ENCODE data around the gene ABHD16A. TPM values are rescaled to one million over a fixed set of nuclear protein-coding genes. Genes with fewer than 3 reads are reported as not detected.

The ABHD16A gene
- total and polyA plus RNA-seq, 4 donors, result 26.6 to 59.4 (median 34.9) TPM

- H3K36me3 ChIP-seq (ENCODE audit: control insufficient read depth in 4 of 4, insufficient read depth in 3 of 4, low read depth in 1 of 4, low read length in 3 of 4), result no peaks in the 10 kb centered on the region
Observed at GRCh38 chr6:31707701-31708100, 4.6 kb upstream of the ABHD16A start.

GRCh38 chr6:31706599-31706998 lies 3.5 kb upstream of the ABHD16A start, which contains the start of gene LY6G6F:
LY6G6F (plus strand) TSS chr6:31706866; CDS start chr6:31706907, 41 bp downstream.
- no peak within 1 kb of the TSS for H3K9ac ChIP-seq (ENCODE audit: low read depth in 1 of 2, low read length in 2 of 2)
- H3K4me3 ChIP-seq (ENCODE audit: low read depth in 1 of 3, low read length in 3 of 3), result no peak within 1 kb of the TSS
- H3K4me1 ChIP-seq (ENCODE audit: control insufficient read depth in 4 of 4, insufficient read depth in 4 of 4, low read length in 3 of 4), result peaks cover 0 to 8% (median 6%) of the 10 kb centered on the region in 4 donors
- DNase-seq (ENCODE audit: low spot score), result no peak
- no peak within 1 kb of the TSS for H3K27ac ChIP-seq (ENCODE audit: low read depth in 1 of 2, low read length in 2 of 2)
- no peaks in the 10 kb centered on the region for H3K36me3 ChIP-seq (ENCODE audit: control insufficient read depth in 4 of 4, insufficient read depth in 3 of 4, low read depth in 1 of 4, low read length in 3 of 4)
- WGBS, result 70% methylated on average over 3 of the region's 3 CpGs
- H3K27me3 ChIP-seq (ENCODE audit: control insufficient read depth in 4 of 4, insufficient read depth in 4 of 4, low read length in 3 of 4), result no peaks in the 10 kb centered on the region
- no peak for TF ChIP-seq CTCF (IDR thresholded peaks at IDR 0.05; ENCODE audit: low read depth, low read length, missing input control)
- no peak for TF ChIP-seq FOXA1 (IDR thresholded peaks at IDR 0.05)
- no peak for TF ChIP-seq HNF4A (conservative IDR thresholded peaks at IDR 0.05)
- TF ChIP-seq NR2F2 (IDR thresholded peaks at IDR 0.05), result no peak
- TF ChIP-seq SP1 (IDR thresholded peaks at IDR 0.05), result no peak
- TF ChIP-seq RXRA (IDR thresholded peaks at IDR 0.05), result no peak
- no peak for TF ChIP-seq JUND (IDR thresholded peaks at IDR 0.05)
- no peak for TF ChIP-seq RAD21 (IDR thresholded peaks at IDR 0.05)
- TF ChIP-seq FOXA2 (IDR thresholded peaks at IDR 0.05), result no peak
- TF ChIP-seq EGR1 (IDR thresholded peaks at IDR 0.05; ENCODE audit: low read depth in 2 of 2), result no peak
- TF ChIP-seq HNF4G (IDR thresholded peaks at IDR 0.05), result no peak
- TF ChIP-seq TAF1 (conservative IDR thresholded peaks at IDR 0.05), result no peak
- no peak for TF ChIP-seq MAX (IDR thresholded peaks at IDR 0.05)
- H3K9me3 ChIP-seq (ENCODE audit: control insufficient read depth in 4 of 4, low read length in 3 of 4), result no peaks in the 10 kb centered on the region

More at GRCh38 chr6:31707701-31708100, 4.6 kb upstream of the ABHD16A start:
- Histone ChIP-seq H3K27me3 (ENCODE audit: control insufficient read depth in 4 of 4, insufficient read depth in 4 of 4, low read length in 3 of 4) (no peaks in the 10 kb centered on the region), H3K9me3 (ENCODE audit: control insufficient read depth in 4 of 4, low read length in 3 of 4) (no peaks in the 10 kb centered on the region), H3K4me3 (ENCODE audit: low read depth in 1 of 3, low read length in 3 of 3) (no peak overlapping the region), H3K27ac (ENCODE audit: low read depth in 1 of 2, low read length in 2 of 2) (no peak overlapping the region), H3K9ac (ENCODE audit: low read depth in 1 of 2, low read length in 2 of 2) (no peak overlapping the region), H3K4me1 (ENCODE audit: control insufficient read depth in 4 of 4, insufficient read depth in 4 of 4, low read length in 3 of 4) (no peaks in the 10 kb centered on the region)
- TF ChIP-seq ZBTB33 (IDR thresholded peaks at IDR 0.05), result no peak
- TF ChIP-seq HNF4G (IDR thresholded peaks at IDR 0.05), result no peak
- TF ChIP-seq FOXA2 (IDR thresholded peaks at IDR 0.05), result no peak
- TF ChIP-seq MAX (IDR thresholded peaks at IDR 0.05), result no peak
- TF ChIP-seq RXRA (IDR thresholded peaks at IDR 0.05), result no peak
- no peak for TF ChIP-seq YY1 (IDR thresholded peaks at IDR 0.05)
- TF ChIP-seq FOXA1 (IDR thresholded peaks at IDR 0.05), result no peak
- no peak for TF ChIP-seq HNF4A (conservative IDR thresholded peaks at IDR 0.05)
- no peak for DNase-seq (ENCODE audit: low spot score)
- 83% methylated on average over 10 of the region's 10 CpGs for WGBS

GRCh38 chr6:31705931-31706330 lies 2.8 kb upstream of the ABHD16A start:
- H3K27me3 ChIP-seq (ENCODE audit: control insufficient read depth in 4 of 4, insufficient read depth in 4 of 4, low read length in 3 of 4), result no peaks in the 10 kb centered on the region
- no peak overlapping the region for H3K4me3 ChIP-seq (ENCODE audit: low read depth in 1 of 3, low read length in 3 of 3)
- DNase-seq (ENCODE audit: low spot score), result no peak
- 94% methylated on average over 6 of the region's 6 CpGs for WGBS
- no peak overlapping the region for H3K27ac ChIP-seq (ENCODE audit: low read depth in 1 of 2, low read length in 2 of 2)
- H3K36me3 ChIP-seq (ENCODE audit: control insufficient read depth in 4 of 4, insufficient read depth in 3 of 4, low read depth in 1 of 4, low read length in 3 of 4), result no peaks in the 10 kb centered on the region
- TF ChIP-seq RAD21 (IDR thresholded peaks at IDR 0.05) (no peak), REST (IDR thresholded peaks at IDR 0.05) (no peak), FOXA2 (IDR thresholded peaks at IDR 0.05) (no peak), NR2F2 (IDR thresholded peaks at IDR 0.05) (no peak), ATF3 (IDR thresholded peaks at IDR 0.05) (no peak), SP1 (IDR thresholded peaks at IDR 0.05) (no peak), GABPA (IDR thresholded peaks at IDR 0.05 in 1 of 2, conservative IDR thresholded peaks at IDR 0.05 in 1 of 2) (no peak), TAF1 (conservative IDR thresholded peaks at IDR 0.05) (no peak), JUND (IDR thresholded peaks at IDR 0.05) (no peak), FOXA1 (IDR thresholded peaks at IDR 0.05) (no peak), HNF4G (IDR thresholded peaks at IDR 0.05) (no peak), EGR1 (IDR thresholded peaks at IDR 0.05; ENCODE audit: low read depth in 2 of 2) (no peak), YY1 (IDR thresholded peaks at IDR 0.05) (no peak)
- peaks cover 0 to 15% (median 11%) of the 10 kb centered on the region in 4 donors for H3K4me1 ChIP-seq (ENCODE audit: control insufficient read depth in 4 of 4, insufficient read depth in 4 of 4, low read length in 3 of 4)
- H3K9ac ChIP-seq (ENCODE audit: low read depth in 1 of 2, low read length in 2 of 2), result no peak overlapping the region
- H3K9me3 ChIP-seq (ENCODE audit: control insufficient read depth in 4 of 4, low read length in 3 of 4), result no peaks in the 10 kb centered on the region

Data from liver (tissue), 9 donors.